ENCODE results near the gene GLOD5.
"Not testable (repeated sequence)": the region's sequence is repeated elsewhere in the genome, so short reads cannot be mapped to it uniquely, and the experiment has no call there.

GLOD5 gene

GRCh38 chrX:48818866-48819265 is 57.3 kb downstream of the GLOD5 start:
- DNase-seq (ENCODE audit: low spot score): no peak
- TF ChIP-seq CTCF (IDR thresholded peaks at IDR 0.05; ENCODE audit: borderline replicate concordance, control extremely low read depth, extremely low read depth, insufficient read depth, missing control alignments): no peak
- in situ Hi-C loops (cut with MboI; ENCODE audit: low sequenced_read_pairs, unreplicated experiment): no loop called here

- DNase-seq (ENCODE audit: low spot score); in situ Hi-C loops (cut with MboI; ENCODE audit: low sequenced_read_pairs, unreplicated experiment): not testable (repeated sequence)
Measured at GRCh38 chrX:48819394-48819793, 57.8 kb downstream of the GLOD5 start.

- TF ChIP-seq CTCF (IDR thresholded peaks at IDR 0.05; ENCODE audit: borderline replicate concordance, control extremely low read depth, extremely low read depth, insufficient read depth, missing control alignments): no peak
- in situ Hi-C loops (cut with MboI; ENCODE audit: low sequenced_read_pairs, unreplicated experiment): no loop called here
- DNase-seq (ENCODE audit: low spot score): no peak
Measured at GRCh38 chrX:48823053-48823452, 61.5 kb downstream of the GLOD5 start.

Measured in GM13976 (cell line).